Measurements from ENCODE around the gene BOD1.

The BOD1 gene

DNA sequence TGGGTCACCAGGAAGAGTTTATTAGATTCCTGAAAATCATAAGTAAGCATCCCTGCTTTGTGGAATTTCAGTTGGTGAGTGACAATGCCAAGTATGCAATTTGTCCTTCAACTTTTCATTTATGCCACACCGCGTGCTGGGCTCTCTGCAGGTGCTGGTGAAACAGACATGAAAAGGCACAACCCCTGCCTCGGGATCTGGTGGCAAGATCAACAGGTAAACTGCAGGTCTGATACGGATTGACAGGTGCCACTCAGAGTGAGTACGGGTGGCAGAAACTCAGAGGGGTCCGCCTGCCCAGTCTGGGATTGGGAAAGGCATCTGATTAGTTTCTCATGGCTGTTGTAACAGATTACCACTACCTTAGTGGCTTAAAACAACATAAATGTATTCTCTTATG is 40.5 kb downstream of the BOD1 start:
- no peak for DNase-seq

DNA sequence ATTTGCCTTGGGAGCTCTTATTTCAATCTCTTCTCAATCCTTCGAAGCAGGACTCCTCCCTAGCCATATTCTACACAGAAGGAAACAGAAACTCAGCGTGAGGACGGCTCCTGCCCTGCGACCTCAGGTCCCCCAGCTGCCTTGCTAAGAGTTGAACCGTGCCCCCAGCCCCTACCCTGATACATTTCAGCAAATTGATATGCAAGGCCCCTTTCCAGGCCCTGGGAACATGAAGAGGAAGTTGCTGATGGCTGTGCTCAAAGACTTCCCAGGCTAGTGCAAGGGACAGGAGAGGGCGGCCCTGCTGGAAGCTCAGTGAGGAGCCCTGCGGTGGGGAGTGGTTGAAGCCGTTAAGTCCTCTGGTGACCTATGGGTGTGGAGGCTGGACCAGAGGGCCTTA is 41.5 kb downstream of the BOD1 start:
- DNase-seq = no peak

DNA sequence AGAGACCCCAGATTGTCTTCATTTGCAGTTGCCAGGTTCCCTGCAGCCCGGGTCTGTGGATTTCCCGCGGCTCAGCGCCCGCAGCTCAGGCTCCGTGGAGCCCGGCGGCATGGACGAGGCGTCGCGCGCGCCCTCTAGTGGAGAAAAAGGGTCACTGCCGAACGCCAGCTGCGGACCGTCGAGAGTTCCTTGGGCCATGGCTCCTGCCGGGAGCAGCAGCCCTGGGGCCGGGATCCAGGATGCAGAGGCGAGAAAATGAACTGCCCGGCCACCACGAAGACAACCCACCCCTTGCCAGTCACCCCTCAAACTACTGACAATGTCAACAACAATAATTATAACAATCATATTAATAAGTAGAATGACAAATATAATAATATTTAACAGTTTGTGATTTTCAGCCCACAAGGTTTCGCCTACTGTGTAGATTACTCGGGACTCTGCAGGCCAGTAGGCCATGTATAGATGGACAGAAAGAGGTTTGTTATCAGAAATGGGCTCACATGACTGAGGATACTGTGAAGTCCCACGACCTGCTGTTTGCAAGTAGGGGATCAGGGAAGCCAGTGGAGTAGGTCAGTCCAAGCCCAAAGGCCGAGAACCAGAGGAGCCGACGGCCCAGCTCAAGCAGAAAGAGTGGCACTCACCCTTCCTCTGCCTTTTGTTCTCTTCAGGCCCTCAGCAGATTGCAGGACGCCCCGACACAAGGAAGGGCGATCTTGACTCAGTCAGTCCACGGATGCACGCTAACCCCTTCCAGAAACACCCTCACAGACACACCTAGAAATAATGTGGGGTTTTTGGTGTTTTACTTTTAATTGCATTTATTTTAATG is 43.1 kb downstream of the BOD1 start:
- peak; percentile 72 for DNase-seq

DNA sequence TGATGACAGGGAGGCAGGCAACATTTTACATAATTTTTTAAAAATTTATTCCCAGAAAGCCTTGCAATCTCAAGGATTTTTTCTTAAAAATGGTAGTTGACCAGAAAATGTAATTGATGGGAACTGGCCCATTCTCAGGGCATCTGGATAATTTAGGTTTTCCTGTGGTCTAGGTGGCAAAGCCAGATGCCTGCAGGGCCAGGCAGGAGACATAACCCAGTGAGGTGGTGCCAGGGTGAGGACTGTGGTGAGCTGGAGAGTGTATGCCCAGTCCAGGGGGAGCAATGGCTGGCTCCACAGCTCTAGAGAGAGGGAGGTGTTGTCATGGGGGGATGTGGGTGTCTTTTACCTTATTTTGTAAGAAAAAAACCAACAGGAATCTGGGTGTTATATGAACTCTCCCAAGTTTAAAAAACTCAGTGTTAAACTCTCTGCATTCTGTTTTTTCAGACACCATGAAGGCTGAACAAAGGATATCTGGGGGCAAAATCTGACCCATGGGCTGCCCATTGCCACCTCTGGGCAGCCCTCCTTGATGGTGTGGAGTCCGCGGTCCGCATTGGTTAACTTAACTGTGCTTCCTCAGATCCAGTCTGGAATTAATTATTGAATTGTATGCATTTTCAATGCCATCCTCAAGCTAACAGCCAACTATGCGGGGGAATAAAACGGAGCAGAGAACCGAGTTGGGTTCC is 43.9 kb downstream of the BOD1 start:
- DNase-seq = no peak

DNA sequence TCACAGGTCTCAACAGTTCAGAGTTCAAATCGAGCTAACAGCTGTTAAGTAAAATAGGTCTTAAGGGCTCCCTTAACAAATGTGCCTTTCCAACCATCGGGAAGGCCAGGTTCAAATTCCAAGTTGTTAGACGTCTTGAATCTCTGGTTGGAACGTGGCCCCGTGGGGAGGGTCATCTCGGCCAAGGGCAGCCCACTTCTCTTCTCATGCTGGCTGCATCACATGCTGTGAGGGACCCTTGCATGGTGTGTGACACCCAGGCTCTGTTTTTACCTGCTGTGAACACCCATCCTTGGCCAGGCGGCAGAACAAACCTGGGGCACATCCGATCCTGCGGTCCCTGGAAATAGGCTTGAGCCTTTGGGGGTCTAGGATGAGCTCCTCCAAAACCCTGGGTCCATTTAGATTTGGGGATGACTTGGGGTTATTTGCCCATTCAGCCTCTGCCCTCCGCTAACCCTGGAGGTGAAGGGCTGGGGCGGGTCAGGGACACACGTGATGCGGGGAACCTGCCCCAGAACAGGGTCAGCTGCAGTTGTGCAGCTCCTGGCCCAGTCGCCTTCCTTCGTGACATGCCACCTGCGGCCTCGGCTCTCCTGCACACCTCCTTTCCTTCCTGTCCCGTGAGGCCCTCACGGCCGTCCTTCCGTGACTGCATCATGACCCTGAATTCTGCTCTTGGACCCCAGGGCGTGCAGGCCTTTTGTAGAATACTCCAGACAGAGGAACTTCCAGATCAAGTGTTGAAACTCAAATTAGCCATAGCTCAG is 45.9 kb downstream of the BOD1 start:
- no peak for DNase-seq

DNA sequence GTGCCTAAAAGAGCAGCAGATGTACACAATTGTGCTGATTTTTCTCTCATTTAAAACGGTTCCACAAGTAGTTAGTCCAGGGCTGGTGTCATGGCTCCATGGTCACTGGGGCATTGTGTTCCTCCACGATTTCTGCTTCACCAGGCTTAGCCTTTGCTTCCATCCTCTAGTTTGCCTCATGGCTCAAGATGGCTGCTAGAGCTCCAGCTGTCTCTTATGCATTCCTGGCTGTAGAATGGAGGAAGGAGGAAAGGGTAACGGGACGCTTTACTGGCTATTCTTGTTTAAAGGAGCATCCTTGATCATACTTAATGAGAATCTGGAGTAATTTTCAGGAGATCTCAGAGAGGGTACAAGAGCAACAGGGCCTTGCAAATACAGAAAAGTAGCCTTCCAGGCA is 47.7 kb downstream of the BOD1 start:
- DNase-seq = no peak

DNA sequence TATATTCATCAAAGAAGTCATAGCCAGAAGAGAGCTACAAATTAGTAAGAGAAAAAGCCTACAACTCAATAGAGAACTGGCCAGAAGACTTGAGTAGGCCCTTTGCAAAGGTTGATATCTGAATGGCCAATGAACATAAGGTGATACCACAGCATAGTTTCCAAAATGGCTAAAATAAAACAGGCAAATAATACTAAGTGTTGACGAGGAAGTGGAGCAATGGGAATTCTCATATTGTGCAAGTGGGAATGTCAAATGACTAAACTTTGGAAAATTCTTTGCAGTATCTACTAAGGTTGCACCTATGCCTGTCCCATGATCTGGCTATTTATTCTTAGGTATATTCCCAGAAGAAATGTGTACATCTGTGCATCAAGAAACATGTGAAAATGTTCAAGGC is 48.3 kb downstream of the BOD1 start:
- DNase-seq = no peak

DNA sequence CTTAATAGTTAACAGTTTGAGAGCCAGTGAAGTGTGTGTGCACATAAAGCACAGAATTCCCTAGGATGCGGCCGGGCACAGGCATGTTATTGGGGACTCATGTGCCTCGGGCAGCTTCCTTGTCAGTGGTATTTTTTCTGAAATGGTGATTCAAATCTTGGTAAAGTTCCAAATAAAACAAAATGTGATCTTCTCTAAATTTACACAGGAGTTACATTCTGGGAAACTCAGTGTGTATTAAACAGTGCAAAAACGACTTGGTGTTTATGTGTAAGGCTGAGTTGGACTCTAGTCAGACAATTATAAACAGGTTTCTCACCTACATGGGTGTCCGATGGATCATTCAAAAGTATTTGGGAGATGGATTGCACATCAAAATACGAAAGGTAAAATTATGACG is 48.9 kb downstream of the BOD1 start:
- no peak for DNase-seq

DNA sequence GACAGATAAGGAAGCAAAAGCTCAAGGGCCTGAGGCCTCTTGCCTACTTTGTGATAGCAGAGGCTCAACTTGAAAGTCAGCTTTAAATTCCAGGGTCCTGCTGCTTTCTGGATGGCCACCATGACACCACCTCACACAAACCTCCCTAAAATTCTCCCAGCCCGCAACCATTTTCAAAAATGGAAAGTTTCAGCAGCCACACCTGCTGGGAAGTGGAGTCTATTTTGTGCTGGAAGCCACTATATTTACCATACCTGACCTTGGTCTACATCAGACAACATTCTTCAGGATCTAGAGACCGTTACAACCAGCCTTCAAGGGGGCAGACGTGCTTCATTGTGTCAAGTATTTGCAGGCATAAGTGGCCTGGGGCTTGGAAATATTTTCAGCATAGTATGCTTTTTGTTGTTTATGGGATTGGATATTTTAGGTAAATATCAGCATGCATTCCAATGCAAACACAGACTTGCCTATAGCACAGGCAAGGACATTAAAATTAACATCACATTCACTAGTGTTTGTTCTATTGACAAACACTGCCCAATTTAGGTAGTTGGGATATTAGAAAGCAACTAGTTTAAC is 50.9 kb downstream of the BOD1 start:
- DNase-seq = no peak

DNA sequence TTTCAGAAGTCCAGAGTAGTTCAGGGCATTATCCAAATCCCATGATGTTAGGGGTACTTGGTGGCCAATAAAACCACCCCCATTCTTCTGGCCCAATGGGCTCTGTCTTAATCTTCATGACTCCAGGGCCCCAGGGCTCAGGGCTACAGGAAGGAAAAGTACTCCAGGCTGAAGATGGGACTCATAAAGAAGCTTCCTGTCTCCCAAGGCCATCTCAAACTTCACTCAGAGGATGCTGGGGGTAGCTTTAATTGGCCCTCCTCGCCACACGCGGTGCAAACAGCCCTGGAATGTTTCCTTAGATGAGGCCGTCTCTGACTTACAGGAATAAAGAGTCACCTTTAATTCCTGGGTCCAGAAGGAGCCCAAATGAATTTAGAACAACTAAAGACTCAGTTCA is 52.3 kb downstream of the BOD1 start:
- no peak for DNase-seq

DNA sequence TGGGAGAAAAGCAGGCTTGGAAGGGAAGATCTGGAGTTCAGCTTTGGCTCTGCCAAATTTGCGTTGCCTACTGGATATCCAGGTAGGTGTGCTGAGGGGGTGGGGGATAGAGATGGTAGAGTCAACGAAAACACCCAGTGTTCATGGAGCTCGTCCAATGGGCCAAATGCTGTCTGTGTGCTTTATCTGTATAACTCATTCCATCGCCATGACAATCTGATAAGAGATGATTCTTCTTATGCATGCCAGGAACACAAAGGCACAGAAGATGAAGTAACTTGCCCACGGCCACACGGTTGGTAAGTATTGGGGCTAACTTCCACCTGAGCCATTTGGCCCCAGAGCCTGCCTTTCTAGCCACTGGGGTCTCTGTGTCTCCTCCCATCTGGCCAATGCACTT is 53.2 kb downstream of the BOD1 start:
- no peak for DNase-seq

DNA sequence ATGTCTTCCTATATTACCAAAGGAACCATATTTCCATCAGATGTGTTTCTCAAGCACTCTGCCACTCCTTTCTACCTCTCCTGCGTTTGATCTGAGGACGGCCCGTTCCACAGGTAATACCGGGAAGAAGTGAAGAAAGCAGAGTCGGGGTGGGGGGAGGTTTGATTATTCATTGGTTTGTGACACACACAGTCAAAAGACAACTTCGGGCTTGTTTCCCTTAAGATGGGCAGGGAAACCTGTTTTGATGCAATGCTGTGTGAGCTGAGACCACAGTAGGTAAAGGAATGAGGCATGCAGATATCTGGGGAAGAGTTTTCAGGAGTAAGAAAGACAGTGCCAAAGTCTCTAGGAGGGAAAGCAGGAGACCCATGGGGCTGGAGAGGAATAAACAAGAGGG is 54.0 kb downstream of the BOD1 start:
- no peak for DNase-seq
